HepG2 (cell line): ENCODE results near the gene RIPK3. TPM values are rescaled to one million over a fixed set of nuclear protein-coding genes. Genes with fewer than 3 reads are reported as not detected.

Experiments used
- ATAC-seq: fragments of 200-7000 bp; cut with Tn5 transposase; 3 replicates; pipeline ENCODE4 v1.9.1; 2020; ENCODE audit warnings: mild to moderate bottlenecking, moderate library complexity
- BruUV-seq: library from RNA; stranded (reverse); fragments of 400-500 nt; replicated peaks from 2 replicates; lab custom pipeline; 2021; lab: Mats Ljungman, UMichigan
- CTCF ChIA-PET: fragments of 300-600 bp; formaldehyde crosslinking; extraction: SDS; loops from one replicate; lab custom pipeline; 2021; ENCODE audit warnings: low total read pairs, inconsistent platforms, low intra/inter-chr PET ratio; lab: Yijun Ruan, JAX
- POLR2A ChIA-PET: fragments of 350-600 bp; sonication (Branson Sonifier 250); formaldehyde crosslinking; loops from one replicate; lab custom pipeline; 2020; ENCODE audit warnings: antibody characterized with exemption, inconsistent platforms; lab: Yijun Ruan, JAX
- DNase-seq: peaks from one replicate; pipeline ENCODE4 v3.0.0-alpha.2; 2015; ENCODE audit warnings: low spot score
- FAIRE-seq: peaks from 3 replicates; lab custom pipeline; 2011; peaks lifted over from hg19 to GRCh38; lab: Jason Lieb, UNC
- H2AFZ ChIP-seq: one replicate; pipeline ENCODE4 v1.6.1; 2011; ENCODE audit warnings: low read length, inconsistent platforms
- H3K27ac ChIP-seq: fragments of 300-600 bp; 3 replicates; pipeline ENCODE4 v1.8.0; 2011; ENCODE audit warnings: mixed run types, mild to moderate bottlenecking, mixed read lengths, low read length, inconsistent platforms; ENCODE audit not compliant: insufficient read depth; ENCODE audit errors: extremely low read length
- H3K27me3 ChIP-seq, 2 experiments: fragments of 200-600 bp in 1 of 2; 2 replicates in 1 of 2; 3 replicates in 1 of 2; pipeline versions ENCODE4 v1.6.0 to v1.8.0; 2011; ENCODE audit warnings: low read length in 2 of 2, mild to moderate bottlenecking in 2 of 2, moderate library complexity in 2 of 2, inconsistent platforms in 1 of 2; ENCODE audit not compliant: insufficient read depth in 2 of 2, control insufficient read depth in 1 of 2
- H3K36me3 ChIP-seq, 2 experiments: fragments of 200-600 bp in 1 of 2; replicated peaks in 1 of 2; 2 replicates in 1 of 2; 3 replicates in 1 of 2; pipeline versions ENCODE4 v1.5.1 to v1.8.0; 2011; ENCODE audit warnings: low read length in 2 of 2, inconsistent platforms in 1 of 2; ENCODE audit not compliant: insufficient read depth in 2 of 2, control insufficient read depth in 1 of 2
- H3K4me1 ChIP-seq: 2 replicates; pipeline ENCODE4 v1.5.1; 2012; ENCODE audit warnings: low read length, inconsistent platforms; ENCODE audit not compliant: insufficient read depth
- H3K4me2 ChIP-seq: 2 replicates; pipeline ENCODE4 v1.6.0; 2011; ENCODE audit warnings: low read depth, low read length, inconsistent platforms
- H3K4me3 ChIP-seq, 3 experiments: fragments of 200-600 bp in 1 of 3; sonication (generic), shearing (Covaris generic) in 1 of 3; replicated peaks in 1 of 3; 2 replicates each; pipeline ENCODE4 v1.5.1; 2011 to 2016; ENCODE audit warnings: low read length in 3 of 3, inconsistent platforms in 2 of 3, low read depth in 2 of 3, mild to moderate bottlenecking in 2 of 3, control low read depth in 1 of 3, mixed read lengths in 1 of 3; ENCODE audit not compliant: insufficient read depth in 1 of 3
- H3K79me2 ChIP-seq: one replicate; pipeline ENCODE4 v1.6.1; 2011; ENCODE audit warnings: low read length, inconsistent platforms; ENCODE audit not compliant: insufficient read depth
- H3K9ac ChIP-seq: 2 replicates; pipeline ENCODE4 v1.6.0; 2011; ENCODE audit warnings: mild to moderate bottlenecking, low read depth, low read length, inconsistent platforms; ENCODE audit not compliant: insufficient read depth
- H3K9me3 ChIP-seq: 2 replicates; pipeline ENCODE4 v1.5.1; 2012; ENCODE audit warnings: mild to moderate bottlenecking, low read length
- H4K20me1 ChIP-seq: 2 replicates; pipeline ENCODE4 v1.6.0; 2011; ENCODE audit warnings: inconsistent platforms, mild to moderate bottlenecking, low read length, moderate library complexity; ENCODE audit not compliant: insufficient read depth
- CHCHD3 ChIP-seq: sonication (generic); formaldehyde crosslinking; IDR thresholded peaks from 2 replicates; pipeline ENCODE4 v1.8.0; 2022; ENCODE audit warnings: mild to moderate bottlenecking, missing genetic modification reagents, moderate library complexity
- NFYB ChIP-seq: sonication (generic); formaldehyde crosslinking; IDR thresholded peaks from 2 replicates; pipeline ENCODE4 v1.4.0; 2020; ENCODE audit warnings: missing genetic modification reagents
- NFYC ChIP-seq: IDR thresholded peaks from 2 replicates; pipeline ENCODE4 v1.6.1; 2016; ENCODE audit warnings: missing genetic modification reagents, missing compliant biosample characterization
- PAX8 ChIP-seq: sonication (generic); formaldehyde crosslinking; IDR thresholded peaks from 2 replicates; pipeline ENCODE4 v1.8.0; 2022; ENCODE audit warnings: mild to moderate bottlenecking, missing genetic modification reagents, borderline replicate concordance
- RCOR2 ChIP-seq: IDR thresholded peaks from 2 replicates; pipeline ENCODE4 v1.6.1; 2016; ENCODE audit warnings: missing biosample characterization, missing genetic modification reagents
- SP1 ChIP-seq, 2 experiments: fragments of 450-650 bp in 1 of 2; sonication (generic) in 1 of 2; formaldehyde crosslinking in 1 of 2; IDR thresholded peaks; 2 replicates each; pipeline versions ENCODE4 v1.4.0 to v1.6.1; 2016 to 2020; ENCODE audit warnings: missing genetic modification reagents in 1 of 2
- TCF12 ChIP-seq, 2 experiments: fragments of 450-650 bp in 1 of 2; sonication (generic) in 1 of 2; formaldehyde crosslinking in 1 of 2; IDR thresholded peaks; 2 replicates each; pipeline versions ENCODE4 v1.6.1 to v1.8.0; 2017 to 2022; ENCODE audit warnings: antibody characterized with exemption in 1 of 2, mild to moderate bottlenecking in 1 of 2, missing genetic modification reagents in 1 of 2, moderate library complexity in 1 of 2
- XRCC5 ChIP-seq: fragments of 200-400 bp; formaldehyde crosslinking; optimal IDR thresholded peaks from 2 replicates; pipeline ENCODE3; 2017; ENCODE audit warnings: mild to moderate bottlenecking, low read length
- ZC3H13 ChIP-seq: sonication (generic); formaldehyde crosslinking; IDR thresholded peaks from 2 replicates; pipeline ENCODE4 v1.8.1; 2023; ENCODE audit warnings: mild to moderate bottlenecking, missing genetic modification reagents, moderate library complexity
- ZNF20 ChIP-seq: sonication (generic); formaldehyde crosslinking; IDR thresholded peaks from 2 replicates; pipeline ENCODE4 v1.4.0; 2020; ENCODE audit warnings: mild to moderate bottlenecking, moderate library complexity, missing genetic modification reagents
- ZNF337 ChIP-seq: sonication (generic); formaldehyde crosslinking; IDR thresholded peaks from 2 replicates; pipeline ENCODE4 v1.5.1; 2020; ENCODE audit warnings: missing genetic modification reagents, low read depth, mild to moderate bottlenecking, borderline replicate concordance
- ZNF441 ChIP-seq: sonication (generic); formaldehyde crosslinking; IDR thresholded peaks from 2 replicates; pipeline ENCODE4 v1.7.0; 2021; ENCODE audit warnings: missing genetic modification reagents, borderline replicate concordance
- ZNF569 ChIP-seq: sonication (generic); formaldehyde crosslinking; IDR thresholded peaks from 2 replicates; pipeline ENCODE4 v1.5.0; 2020; ENCODE audit warnings: mild to moderate bottlenecking, missing genetic modification reagents, moderate library complexity, borderline replicate concordance
- ZNF652 ChIP-seq: IDR thresholded peaks from 2 replicates; pipeline ENCODE4 v1.6.1; 2016; ENCODE audit warnings: low read depth, borderline replicate concordance
- WGBS: methylation state at CpG from one replicate; pipeline ENCODE4 v1.1.6; 2017; ENCODE audit warnings: low lambda C conversion rate; 5-methylcytosine and 5-hydroxymethylcytosine counted together
- in situ Hi-C: cut with HindIII; loops from 2 replicates; pipeline ENCODE4 v1.10.0; 2017; ENCODE audit warnings: low pct_unique_long_range_greater_than_20kb; ENCODE audit not compliant: extremely low pct_ligation_motif_present
- intact Hi-C: fragments of 100-400 bp; cut with micrococcal nuclease; formaldehyde crosslinking; loops from one replicate; pipeline ENCODE4 v1.10.0; 2022; ENCODE audit not compliant: unreplicated experiment
- polyA plus RNA-seq, 8 experiments: library from polyadenylated mRNA; depleted of rRNA in 3 of 8; stranded (reverse) in 7 of 8; unstranded in 1 of 8; fragments of >200 nt; fragmentation: Illumina TruSeq in 4 of 8; extraction: Trizol in 4 of 8; gene quantifications; 2 replicates each; pipeline versions ENCODE4 v1.2.1 to v1.2.3, GENCODE V29; 2011 to 2016; ENCODE audit warnings: low read depth in 4 of 8, missing spikeins in 1 of 8, mixed read lengths in 1 of 8; ENCODE audit not compliant: insufficient read depth in 1 of 8
- total RNA-seq, 5 experiments: library from RNA; depleted of rRNA; stranded (reverse); fragments of >200 nt; fragmentation: Illumina TruSeq; extraction: Trizol; gene quantifications; 2 replicates each; pipeline ENCODE4 v1.2.3, GENCODE V29; 2016; ENCODE audit warnings: low read depth in 1 of 5
- TF ChIP-seq, protein P1 (sequence below): sonication (generic); formaldehyde crosslinking; IDR thresholded peaks from 2 replicates; pipeline ENCODE4 v1.8.0; 2022; ENCODE audit warnings: mild to moderate bottlenecking, missing genetic modification reagents
- TF ChIP-seq, protein P2 (sequence below): sonication (generic); formaldehyde crosslinking; conservative IDR thresholded peaks from 2 replicates; pipeline ENCODE4 v1.8.0; 2022; ENCODE audit warnings: low read depth, missing genetic modification reagents

The RIPK3 gene
- total and polyA plus RNA-seq, 2 of the 13 experiments (the other 11 are each of a cell fraction or from before 2014, with no cell fraction given), result not detected

DNA sequence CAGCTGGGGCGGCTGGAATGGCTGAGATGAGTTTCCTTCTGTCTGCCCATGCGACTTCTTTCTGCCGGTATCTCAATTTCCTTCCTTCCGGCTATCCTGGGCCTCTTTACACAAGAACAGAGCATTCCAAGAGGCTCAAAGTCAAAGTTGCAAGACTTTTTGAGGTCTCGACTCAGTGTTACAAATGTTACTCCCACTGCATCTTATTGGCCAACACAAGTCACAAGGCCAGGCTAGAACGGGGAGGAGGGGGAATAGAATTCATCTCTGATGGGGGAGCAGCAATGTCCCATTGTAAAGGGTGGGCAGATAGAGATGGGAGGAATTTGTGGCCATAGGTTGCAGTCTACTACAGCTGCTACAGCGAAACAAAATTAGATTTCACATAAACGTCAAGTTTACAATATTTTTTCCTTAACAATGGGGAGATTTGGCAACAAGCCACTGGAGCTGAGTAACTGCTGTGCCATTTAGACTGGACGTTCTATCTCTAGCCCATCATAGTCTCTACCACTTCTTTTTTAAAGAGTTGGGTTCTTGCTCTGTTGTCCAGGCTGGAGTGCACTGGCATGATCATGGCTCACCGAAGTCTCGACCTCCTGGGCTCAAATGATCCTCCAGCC lies 49.5 kb upstream of the RIPK3 start:
- no peak for FAIRE-seq

DNA sequence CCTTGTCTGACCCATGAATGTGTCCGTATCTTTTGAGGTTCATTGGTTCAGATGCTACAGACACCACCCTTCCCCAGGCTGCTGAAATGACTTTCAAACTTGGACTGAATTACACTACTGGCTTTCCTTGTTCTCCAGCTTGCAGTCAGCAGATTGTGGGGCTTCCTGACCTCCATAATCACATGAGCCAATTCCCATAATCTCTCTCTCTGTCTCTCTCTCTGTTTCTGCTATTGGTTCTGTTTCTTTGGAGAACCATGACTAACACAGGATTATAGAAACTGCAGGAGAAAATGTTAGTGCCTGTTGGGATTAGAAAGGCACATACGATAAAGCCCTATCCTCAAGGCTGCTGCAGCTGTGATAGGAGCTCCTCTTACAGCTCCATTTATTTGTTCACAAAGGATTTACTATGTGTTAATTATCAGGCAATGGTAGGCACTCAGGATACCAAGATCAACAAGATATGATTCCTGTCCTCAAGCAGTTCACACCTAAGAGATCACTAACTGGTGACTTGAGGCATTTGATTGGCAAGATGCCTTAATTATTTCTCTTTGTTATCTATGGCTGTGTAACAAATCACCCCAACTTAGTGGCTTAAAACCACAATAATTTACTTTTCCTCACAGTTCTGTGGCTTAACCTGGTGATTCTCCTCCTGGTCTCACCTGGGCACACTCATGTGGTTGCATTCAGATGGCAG lies 48.8 kb upstream of the RIPK3 start:
- CTCF ChIA-PET, result no interaction called here
- FAIRE-seq, result no peak
- H3K36me3 ChIP-seq, result no peaks in the 10 kb centered on the region
- no peak for DNase-seq
- peaks cover 44% of the 10 kb centered on the region for H3K4me1 ChIP-seq
- H3K4me3 ChIP-seq, result no peak overlapping the region
- H2AFZ ChIP-seq, result no peak overlapping the region
- H3K4me2 ChIP-seq, result no peak overlapping the region
- intact Hi-C loops, result no loop called here
- WGBS, result 2% methylated on average over 2 of the region's 2 CpGs
- ATAC-seq, result no peak
- no peaks in the 10 kb centered on the region for H3K9me3 ChIP-seq
- POLR2A ChIA-PET, result interaction anchor here (1.0 to 1.4 kb wide), 2 partner anchors 39 to 41 kb away, joined by 3 to 8 read pairs; partner anchors contain the start of genes CBLN3 and KHNYN
- no peak overlapping the region for H3K9ac ChIP-seq
- H3K79me2 ChIP-seq, result no peaks in the 10 kb centered on the region
- H3K27ac ChIP-seq, result no peak overlapping the region
- no TSS peak for BruUV-seq
- in situ Hi-C loops, result no loop called here
- H4K20me1 ChIP-seq, result no peaks in the 10 kb centered on the region
- H3K27me3 ChIP-seq, result peaks cover 4 to 19% of the 10 kb centered on the region in 2 experiments; a peak in 3 of 5 replicates
- TF ChIP-seq ZC3H13 (CRISPR knock-in tag) (no peak), ZNF441 (CRISPR knock-in tag) (no peak), RCOR2 (no peak), XRCC5 (no peak), ZNF652 (CRISPR knock-in tag) (no peak), PAX8 (CRISPR knock-in tag) (no peak), ZNF337 (CRISPR knock-in tag) (no peak), SP1 (IDR thresholded peaks at IDR 0.05) (no peak), SP1 (CRISPR knock-in tag; IDR thresholded peaks at IDR 0.05) (no peak), ZNF569 (CRISPR knock-in tag) (no peak)
- TF ChIP-seq, protein P1, sequence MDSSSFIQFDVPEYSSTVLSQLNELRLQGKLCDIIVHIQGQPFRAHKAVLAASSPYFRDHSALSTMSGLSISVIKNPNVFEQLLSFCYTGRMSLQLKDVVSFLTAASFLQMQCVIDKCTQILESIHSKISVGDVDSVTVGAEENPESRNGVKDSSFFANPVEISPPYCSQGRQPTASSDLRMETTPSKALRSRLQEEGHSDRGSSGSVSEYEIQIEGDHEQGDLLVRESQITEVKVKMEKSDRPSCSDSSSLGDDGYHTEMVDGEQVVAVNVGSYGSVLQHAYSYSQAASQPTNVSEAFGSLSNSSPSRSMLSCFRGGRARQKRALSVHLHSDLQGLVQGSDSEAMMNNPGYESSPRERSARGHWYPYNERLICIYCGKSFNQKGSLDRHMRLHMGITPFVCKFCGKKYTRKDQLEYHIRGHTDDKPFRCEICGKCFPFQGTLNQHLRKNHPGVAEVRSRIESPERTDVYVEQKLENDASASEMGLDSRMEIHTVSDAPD, result no peak
- TF ChIP-seq, protein P2, sequence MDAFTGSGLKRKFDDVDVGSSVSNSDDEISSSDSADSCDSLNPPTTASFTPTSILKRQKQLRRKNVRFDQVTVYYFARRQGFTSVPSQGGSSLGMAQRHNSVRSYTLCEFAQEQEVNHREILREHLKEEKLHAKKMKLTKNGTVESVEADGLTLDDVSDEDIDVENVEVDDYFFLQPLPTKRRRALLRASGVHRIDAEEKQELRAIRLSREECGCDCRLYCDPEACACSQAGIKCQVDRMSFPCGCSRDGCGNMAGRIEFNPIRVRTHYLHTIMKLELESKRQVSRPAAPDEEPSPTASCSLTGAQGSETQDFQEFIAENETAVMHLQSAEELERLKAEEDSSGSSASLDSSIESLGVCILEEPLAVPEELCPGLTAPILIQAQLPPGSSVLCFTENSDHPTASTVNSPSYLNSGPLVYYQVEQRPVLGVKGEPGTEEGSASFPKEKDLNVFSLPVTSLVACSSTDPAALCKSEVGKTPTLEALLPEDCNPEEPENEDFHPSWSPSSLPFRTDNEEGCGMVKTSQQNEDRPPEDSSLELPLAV (CRISPR knock-in tag), result no peak

More for the DNA sequence above, 49.5 kb upstream of the RIPK3 start:
- Histone ChIP-seq H3K79me2 (no peaks in the 10 kb centered on the region), H3K9me3 (no peaks in the 10 kb centered on the region), H3K36me3 (no peaks in the 10 kb centered on the region), H3K4me3 (no peak overlapping the region), H3K4me1 (peaks cover 44% of the 10 kb centered on the region), H3K27me3 (peaks cover 4 to 21% of the 10 kb centered on the region in 2 experiments; a peak in 4 of 5 replicates), H3K4me2 (no peak overlapping the region), H4K20me1 (no peaks in the 10 kb centered on the region), H2AFZ (no peak overlapping the region), H3K27ac (no peak overlapping the region), H3K9ac (no peak overlapping the region)
- TF ChIP-seq NFYB (CRISPR knock-in tag), result peak; percentile 61
- no peak for TF ChIP-seq ZNF20 (CRISPR knock-in tag)
- TF ChIP-seq CHCHD3 (CRISPR knock-in tag), result no peak
- no peak for TF ChIP-seq TCF12 (IDR thresholded peaks at IDR 0.05)
- TF ChIP-seq TCF12 (CRISPR knock-in tag; IDR thresholded peaks at IDR 0.05), result 0 out of 2 replicates have a peak, but pooled peaks have one; percentile 26
- peak; percentile 42; the same call in 1 of the 2 replicates for TF ChIP-seq NFYC
- ChIA-PET POLR2A (no interaction called here), CTCF (no interaction called here)
- ATAC-seq, result no peak
- intact Hi-C loops, result no loop called here
- DNase-seq, result no peak
- no TSS peak for BruUV-seq
- in situ Hi-C loops, result no loop called here
- 30% methylated on average over 11 of the region's 11 CpGs for WGBS
